AG09319 (cell line): ENCODE measurements around the gene EHD1.

Experiments
- DNase-seq: peaks from one replicate; pipeline ENCODE4 v3.0.0-alpha.2; 2010; ENCODE audit warnings: low read depth; ENCODE audit errors: extremely low read depth
- TF ChIP-seq, protein P1 (sequence below): IDR thresholded peaks from 2 replicates; pipeline ENCODE4 v1.5.1; 2011; ENCODE audit warnings: low read depth, mild to moderate bottlenecking, inconsistent platforms, low read length, moderate library complexity

EHD1 gene

DNA sequence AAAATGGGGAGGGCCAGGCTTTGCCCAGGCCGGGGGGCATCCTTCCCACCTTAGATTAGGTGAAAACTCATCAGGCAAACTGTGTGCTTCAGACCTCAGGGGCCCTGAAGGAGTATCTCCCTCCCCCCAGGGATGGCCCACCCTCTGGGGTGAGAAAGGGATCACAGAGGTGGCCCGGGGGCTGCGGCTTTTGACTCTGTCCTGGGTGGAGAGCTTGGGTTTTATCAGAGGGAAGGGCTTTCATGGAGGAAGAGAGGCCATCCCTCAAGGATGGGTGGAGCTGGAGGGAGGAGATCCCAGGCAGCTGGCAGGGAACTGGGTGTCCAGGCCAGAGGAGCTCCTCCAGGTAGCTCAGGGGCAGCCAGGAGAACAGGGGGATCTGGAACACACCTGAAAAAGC, 43.0 kb upstream of the EHD1 start:
- TF ChIP-seq, protein P1, sequence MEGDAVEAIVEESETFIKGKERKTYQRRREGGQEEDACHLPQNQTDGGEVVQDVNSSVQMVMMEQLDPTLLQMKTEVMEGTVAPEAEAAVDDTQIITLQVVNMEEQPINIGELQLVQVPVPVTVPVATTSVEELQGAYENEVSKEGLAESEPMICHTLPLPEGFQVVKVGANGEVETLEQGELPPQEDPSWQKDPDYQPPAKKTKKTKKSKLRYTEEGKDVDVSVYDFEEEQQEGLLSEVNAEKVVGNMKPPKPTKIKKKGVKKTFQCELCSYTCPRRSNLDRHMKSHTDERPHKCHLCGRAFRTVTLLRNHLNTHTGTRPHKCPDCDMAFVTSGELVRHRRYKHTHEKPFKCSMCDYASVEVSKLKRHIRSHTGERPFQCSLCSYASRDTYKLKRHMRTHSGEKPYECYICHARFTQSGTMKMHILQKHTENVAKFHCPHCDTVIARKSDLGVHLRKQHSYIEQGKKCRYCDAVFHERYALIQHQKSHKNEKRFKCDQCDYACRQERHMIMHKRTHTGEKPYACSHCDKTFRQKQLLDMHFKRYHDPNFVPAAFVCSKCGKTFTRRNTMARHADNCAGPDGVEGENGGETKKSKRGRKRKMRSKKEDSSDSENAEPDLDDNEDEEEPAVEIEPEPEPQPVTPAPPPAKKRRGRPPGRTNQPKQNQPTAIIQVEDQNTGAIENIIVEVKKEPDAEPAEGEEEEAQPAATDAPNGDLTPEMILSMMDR, result no peak
- DNase-seq, result no peak

DNA sequence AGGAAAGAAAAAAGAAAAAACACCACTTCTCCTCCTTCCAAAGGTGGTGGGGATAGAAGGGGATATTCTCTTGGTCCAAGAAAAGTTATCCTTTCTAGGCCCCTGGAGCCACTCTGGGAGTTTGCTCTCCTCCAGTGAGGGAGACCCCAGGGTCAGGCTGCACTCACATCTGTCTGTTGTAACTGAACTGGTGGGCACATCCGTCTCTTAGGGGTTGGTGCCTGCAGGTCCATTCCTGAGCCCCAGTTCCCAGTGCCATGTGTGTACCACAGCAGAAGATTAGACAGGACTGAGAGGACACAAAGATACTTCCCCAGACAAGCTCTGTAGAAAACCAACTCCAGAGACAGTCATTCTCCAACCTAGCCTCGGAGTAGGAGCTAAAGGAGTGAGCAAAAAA, 41.7 kb upstream of the EHD1 start:
- no peak for DNase-seq
- TF ChIP-seq, protein P1, result no peak

DNA sequence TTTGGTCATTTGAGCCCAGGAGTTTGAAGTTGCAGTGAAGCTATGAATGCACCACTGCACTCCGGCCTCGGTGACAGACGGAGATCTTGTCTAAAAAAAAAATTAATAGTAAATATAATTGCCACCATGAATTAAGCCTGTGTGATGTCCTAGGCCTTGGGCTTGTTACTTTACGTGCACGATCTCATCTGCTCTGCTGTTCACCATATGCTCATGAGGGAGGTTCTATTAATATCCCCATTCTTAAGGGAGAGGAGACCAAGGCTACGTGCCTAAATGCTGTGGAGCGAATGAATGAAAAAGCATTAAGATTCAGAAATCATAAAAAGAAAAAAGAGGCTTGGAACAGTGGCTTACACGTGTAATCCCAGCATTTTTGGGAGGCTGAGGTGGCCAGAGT, 41.2 kb upstream of the EHD1 start:
- DNase-seq, result no peak
- TF ChIP-seq, protein P1, result no peak

DNA sequence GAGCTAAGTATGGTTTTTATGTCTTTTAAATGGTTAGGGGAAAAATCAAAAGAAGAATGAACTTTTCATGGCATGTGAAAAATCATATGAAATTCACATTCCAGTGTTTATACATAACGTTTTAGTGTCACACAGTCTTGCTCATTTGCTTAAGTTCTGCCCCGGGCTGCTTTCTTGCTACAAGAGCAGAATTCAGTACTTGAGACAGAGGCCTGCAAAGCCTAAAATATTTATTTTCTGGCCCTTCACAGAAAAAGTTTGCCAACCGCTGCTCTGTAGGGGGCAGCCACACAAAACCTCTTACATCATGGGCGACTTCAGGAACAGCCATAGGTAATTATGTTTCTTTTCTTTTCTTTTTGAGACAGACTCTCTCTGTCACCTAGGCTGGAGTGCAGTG, 39.6 kb upstream of the EHD1 start:
- DNase-seq, result no peak
- TF ChIP-seq, protein P1, result peak; percentile 36

DNA sequence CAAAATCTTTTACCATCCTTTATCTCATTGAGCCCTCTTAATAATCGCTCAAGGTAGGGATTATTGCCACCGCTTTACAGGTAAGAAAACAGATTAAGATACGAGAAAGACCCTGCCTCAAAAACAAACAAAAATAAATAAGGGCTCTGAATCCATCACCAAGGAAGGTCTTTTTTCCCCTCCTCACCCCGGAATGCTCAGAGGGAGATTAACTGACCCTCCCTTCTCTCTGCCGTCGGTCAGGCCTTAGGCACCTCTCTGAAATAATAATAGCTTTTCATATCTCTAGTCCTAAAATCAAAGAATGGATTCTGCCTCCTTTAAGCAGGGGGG, 39.2 kb upstream of the EHD1 start:
- no peak for DNase-seq
- TF ChIP-seq, protein P1, result no peak

DNA sequence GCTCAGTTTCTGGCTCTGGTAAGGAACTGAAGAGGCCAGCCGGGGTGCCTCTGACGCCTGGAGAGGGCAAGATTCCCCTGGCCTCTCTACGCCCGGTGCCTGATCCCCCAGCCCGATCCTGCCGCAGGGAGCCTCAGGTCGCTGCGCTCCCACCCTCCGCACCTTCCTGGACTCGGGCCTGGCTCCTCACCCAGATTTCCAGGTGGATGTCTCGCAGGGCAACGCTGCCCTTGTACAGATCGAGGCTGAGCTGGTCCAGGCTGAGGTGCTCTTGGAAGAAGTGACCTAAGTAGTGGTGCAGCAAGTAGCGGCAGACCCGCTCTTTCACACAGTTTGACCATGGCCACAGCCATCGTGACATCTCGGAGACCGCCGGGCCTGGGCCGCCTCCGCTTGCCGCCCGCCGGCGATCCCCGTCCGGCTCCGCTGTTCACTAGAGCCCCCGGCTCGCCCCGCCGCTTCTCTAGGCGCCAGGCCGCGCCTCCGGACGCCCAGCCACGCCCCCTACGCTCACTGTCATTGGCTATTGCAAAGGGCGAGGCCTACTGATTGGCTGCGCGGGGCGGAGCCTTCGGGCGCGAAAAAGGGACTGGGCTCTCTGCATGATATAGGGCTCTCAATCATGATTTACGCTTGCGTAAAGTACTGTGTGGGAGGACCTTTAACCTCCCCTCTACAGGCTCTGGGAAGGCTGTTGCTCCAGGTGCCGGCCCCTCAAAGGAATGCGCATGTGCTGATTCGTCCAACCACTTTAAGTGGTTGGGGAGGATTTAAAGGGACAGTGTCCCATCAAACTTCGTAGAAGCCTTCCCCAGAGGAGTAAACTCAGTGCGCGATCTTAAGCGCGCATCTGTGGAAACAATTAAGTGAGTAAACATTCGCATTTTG, 38.6 kb upstream of the EHD1 start, which contains the start of gene ATG2A:
Gene ATG2A, minus strand, starts transcription at position 435 of the 888 bp plus-strand sequence. Its CDS starts 74 bp downstream, at position 361.
- DNase-seq, result peak; percentile 98
- TF ChIP-seq, protein P1, result no peak

DNA sequence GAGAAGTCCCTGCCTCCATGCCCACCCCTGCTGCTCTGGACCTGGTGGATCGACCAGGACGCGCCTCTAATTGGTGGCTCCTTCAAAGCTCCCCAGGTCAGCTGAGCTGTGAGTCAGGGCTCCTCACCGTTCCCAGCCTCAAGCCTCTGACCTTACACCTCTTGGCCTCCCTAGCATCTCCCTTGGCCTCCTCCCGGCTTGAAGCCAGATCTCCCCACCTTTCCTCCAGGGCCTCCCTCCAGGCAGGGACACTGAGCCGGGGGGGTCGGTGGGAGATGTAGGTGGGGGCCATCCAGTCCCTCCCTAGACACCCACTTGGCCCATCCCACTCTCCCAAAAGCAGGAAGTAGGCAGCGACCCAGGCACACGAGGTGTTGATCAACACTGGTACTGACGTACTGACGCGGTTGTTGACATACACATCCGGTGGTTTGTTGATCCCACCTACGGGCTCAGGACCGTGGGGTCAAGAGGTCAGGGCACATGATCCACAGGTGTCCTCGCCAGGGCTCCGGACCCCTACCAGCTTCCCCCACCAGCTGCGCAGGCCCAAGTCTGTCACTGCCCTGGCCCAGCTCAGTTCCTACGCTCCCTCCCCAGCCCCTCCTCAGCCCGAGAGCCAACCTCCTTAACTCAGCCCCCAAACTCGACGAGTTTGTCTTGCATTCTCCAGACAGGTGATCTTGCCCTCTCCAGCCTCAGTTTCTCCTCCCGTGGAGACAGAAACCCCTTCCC, 37.8 kb upstream of the EHD1 start:
- no peak for DNase-seq
- TF ChIP-seq, protein P1, result no peak
